Uterus (tissue), 2 donors: ENCODE measurements around the gene STK32C.

ENCODE experiments used
- POLR2A ChIP-seq, 2 donors: fragments of 450-650 bp; IDR thresholded peaks; one replicate each; pipeline ENCODE4 v1.6.1; 2016; ENCODE audit warnings: antibody characterized with exemption in 2 of 2, mild to moderate bottlenecking in 1 of 2, moderate library complexity in 1 of 2
- TF ChIP-seq, protein P1 (sequence below), 4 experiments: fragments of 200-600 bp in 2 of 4; fragments of 450-650 bp in 2 of 4; sonication (generic) in 2 of 4; IDR thresholded peaks; one replicate each; pipeline ENCODE4 v1.5.1; 2016 to 2019; ENCODE audit warnings: antibody characterized with exemption in 4 of 4, mild to moderate bottlenecking in 2 of 4, moderate library complexity in 1 of 4

DNA sequence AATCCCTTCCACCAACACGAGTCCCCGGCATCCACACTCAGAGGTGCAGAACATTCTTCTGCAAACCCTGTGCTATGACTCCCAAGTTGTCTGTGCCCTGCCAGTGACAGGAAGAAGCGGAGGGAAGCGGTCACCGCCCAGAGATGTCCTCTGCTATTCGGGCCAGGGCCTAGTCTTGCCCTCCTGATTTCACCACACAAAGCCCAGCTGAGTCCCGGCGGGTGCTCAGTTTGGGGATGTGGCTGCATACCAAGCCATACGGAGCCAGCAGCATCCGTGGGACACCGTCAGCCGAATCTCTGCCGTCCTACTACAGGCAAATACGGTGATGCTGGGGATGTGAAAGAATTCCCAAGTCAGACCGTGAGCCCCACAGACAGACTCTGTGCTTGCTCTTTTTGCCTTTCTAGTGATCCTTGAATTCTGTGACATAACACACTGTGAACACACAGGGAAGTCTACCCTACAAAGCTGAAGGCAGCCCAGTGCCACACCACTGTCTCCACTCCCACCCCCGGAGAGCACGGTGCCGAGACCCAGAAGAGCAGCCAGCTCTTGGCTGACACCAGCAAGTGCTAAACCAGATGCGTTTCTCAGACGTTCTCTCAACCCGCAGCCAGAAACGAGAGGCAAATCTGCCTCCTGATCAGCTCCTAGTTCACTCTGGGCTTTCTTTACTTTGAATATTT is 2.0 kb downstream of the STK32C start:
- TF ChIP-seq, protein P1, sequence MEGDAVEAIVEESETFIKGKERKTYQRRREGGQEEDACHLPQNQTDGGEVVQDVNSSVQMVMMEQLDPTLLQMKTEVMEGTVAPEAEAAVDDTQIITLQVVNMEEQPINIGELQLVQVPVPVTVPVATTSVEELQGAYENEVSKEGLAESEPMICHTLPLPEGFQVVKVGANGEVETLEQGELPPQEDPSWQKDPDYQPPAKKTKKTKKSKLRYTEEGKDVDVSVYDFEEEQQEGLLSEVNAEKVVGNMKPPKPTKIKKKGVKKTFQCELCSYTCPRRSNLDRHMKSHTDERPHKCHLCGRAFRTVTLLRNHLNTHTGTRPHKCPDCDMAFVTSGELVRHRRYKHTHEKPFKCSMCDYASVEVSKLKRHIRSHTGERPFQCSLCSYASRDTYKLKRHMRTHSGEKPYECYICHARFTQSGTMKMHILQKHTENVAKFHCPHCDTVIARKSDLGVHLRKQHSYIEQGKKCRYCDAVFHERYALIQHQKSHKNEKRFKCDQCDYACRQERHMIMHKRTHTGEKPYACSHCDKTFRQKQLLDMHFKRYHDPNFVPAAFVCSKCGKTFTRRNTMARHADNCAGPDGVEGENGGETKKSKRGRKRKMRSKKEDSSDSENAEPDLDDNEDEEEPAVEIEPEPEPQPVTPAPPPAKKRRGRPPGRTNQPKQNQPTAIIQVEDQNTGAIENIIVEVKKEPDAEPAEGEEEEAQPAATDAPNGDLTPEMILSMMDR (IDR thresholded peaks at IDR 0.05): no peak
- no peak for TF ChIP-seq POLR2A (IDR thresholded peaks at IDR 0.05)
